Left lung (tissue), 10 donors: Measurements from ENCODE around the gene TKTL1. TPM values are rescaled to one million over a fixed set of nuclear protein-coding genes. Genes with fewer than 3 reads are reported as not detected.

Experiments used
- ATAC-seq: fragments of 200-7000 bp; cut with Tn5 transposase; one replicate; pipeline ENCODE4 v1.9.1; 2020; ENCODE audit warnings: moderate library complexity
- DNase-seq, 4 donors: peaks; one replicate each; pipeline ENCODE4 v3.0.0-alpha.2; 2013 to 2020
- H3K27ac ChIP-seq, 2 donors: fragments of 200-600 bp; sonication (generic) in 1 of 2; one replicate each; pipeline versions ENCODE4 v1.5.0 to v1.8.0; 2020 to 2021
- H3K27me3 ChIP-seq, 2 donors: fragments of 200-600 bp; sonication (generic) in 1 of 2; one replicate each; pipeline versions ENCODE4 v1.5.0 to v1.8.0; 2020 to 2021
- H3K36me3 ChIP-seq, 2 donors: fragments of 200-600 bp; sonication (generic) in 1 of 2; one replicate each; pipeline versions ENCODE4 v1.5.0 to v1.8.0; 2020 to 2021
- H3K4me1 ChIP-seq, 2 donors: fragments of 200-600 bp; one replicate each; pipeline ENCODE4 v1.8.0; 2021
- H3K4me3 ChIP-seq, 2 donors: fragments of 200-600 bp; sonication (generic) in 1 of 2; one replicate each; pipeline versions ENCODE4 v1.5.0 to v1.8.0; 2020 to 2021; ENCODE audit warnings: mild to moderate bottlenecking in 1 of 2
- H3K9me3 ChIP-seq, 2 donors: fragments of 200-600 bp; sonication (generic) in 1 of 2; one replicate each; pipeline versions ENCODE4 v1.5.0 to v1.8.0; 2020 to 2021
- intact Hi-C, 2 donors: fragments of 100-400 bp; cut with DNase I; formaldehyde crosslinking; loops; one replicate each; pipeline versions ENCODE4 v1.11.2 to v1.14.2; 2022
- polyA plus RNA-seq, 6 donors: library from polyadenylated mRNA; unstranded; fragments of 120-200 nt; gene quantifications; one replicate each; pipeline ENCODE4 v1.2.1, GENCODE V29; 2013; ENCODE audit not compliant: insufficient read length in 6 of 6
- total RNA-seq, 2 donors: library from RNA; stranded (reverse); fragmentation: NEBNext Ultra II Directional; extraction: Animal tissue kit (Norgen Biotek cat#: 25700); gene quantifications; one replicate each; pipeline ENCODE4 v1.2.1, GENCODE V29; 2021
- TF ChIP-seq, protein P1 (sequence below), 2 donors: fragments of 200-600 bp; sonication (generic) in 1 of 2; IDR thresholded peaks; one replicate each; pipeline versions ENCODE4 v1.5.0 to v1.8.0; 2021; ENCODE audit warnings: antibody characterized with exemption in 2 of 2
- donor health status: DM: no; HTN: yes; CAD: no.
- donor health status: DM: no; HTN: no; CAD: no.

TKTL1 gene
- total and polyA plus RNA-seq, 8 donors, result 0.27 to 0.52 (median 0.43) TPM; not detected in 1

DNA sequence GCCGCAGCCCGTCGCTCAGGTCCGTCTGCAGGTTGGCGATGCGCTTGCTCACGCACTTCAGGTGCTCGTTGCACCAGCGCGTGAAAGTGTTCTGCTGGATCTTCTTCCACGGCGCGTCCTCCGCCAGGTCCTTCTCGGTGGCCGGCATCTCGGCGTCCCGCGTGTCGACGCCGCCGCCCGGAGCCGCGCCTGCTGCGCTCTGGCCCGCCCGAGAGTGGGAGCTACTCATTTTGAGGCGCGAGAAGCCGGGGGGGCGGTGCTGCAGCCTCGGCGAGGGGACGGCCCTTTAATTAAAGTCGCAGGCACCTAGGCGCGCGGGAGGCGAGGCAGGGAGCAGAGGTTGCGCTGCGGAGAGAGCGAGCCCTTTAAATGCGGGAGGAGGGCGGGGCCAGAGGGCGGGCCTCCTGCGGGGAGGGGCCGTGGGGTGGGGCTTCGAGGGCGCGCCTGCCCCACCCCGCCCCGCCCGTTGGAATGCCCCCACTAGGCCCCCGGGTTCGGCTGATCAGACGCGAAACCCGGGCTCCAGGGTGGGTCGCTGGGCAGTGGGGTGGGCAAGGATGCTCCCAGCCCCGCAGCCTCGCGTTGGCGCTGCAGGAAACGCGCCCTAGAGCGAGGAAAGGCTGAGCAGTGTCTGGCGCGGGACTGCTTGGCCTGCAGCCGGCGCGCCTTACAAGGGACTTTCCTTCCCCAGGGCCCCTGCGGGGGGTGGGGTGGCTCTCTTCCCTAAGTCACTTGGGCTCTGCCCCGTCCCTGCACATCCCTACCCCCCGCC lies 75.6 kb downstream of the TKTL1 start:
- Histone ChIP-seq H3K36me3 (peaks cover 0 to 20% of the 10 kb centered on the region in 2 donors), H3K27me3 (no peaks in the 10 kb centered on the region), H3K4me3 (peak overlapping the region; percentile 58 to 72), H3K9me3 (no peaks in the 10 kb centered on the region), H3K4me1 (peaks cover 0 to 50% of the 10 kb centered on the region in 2 donors), H3K27ac (peak overlapping the region; percentile 89 to 90)
- intact Hi-C loops, result no loop called here
- DNase-seq (peak; percentile 85 to 97 (median 95)), ATAC-seq (peak; percentile 68)
- TF ChIP-seq, protein P1, sequence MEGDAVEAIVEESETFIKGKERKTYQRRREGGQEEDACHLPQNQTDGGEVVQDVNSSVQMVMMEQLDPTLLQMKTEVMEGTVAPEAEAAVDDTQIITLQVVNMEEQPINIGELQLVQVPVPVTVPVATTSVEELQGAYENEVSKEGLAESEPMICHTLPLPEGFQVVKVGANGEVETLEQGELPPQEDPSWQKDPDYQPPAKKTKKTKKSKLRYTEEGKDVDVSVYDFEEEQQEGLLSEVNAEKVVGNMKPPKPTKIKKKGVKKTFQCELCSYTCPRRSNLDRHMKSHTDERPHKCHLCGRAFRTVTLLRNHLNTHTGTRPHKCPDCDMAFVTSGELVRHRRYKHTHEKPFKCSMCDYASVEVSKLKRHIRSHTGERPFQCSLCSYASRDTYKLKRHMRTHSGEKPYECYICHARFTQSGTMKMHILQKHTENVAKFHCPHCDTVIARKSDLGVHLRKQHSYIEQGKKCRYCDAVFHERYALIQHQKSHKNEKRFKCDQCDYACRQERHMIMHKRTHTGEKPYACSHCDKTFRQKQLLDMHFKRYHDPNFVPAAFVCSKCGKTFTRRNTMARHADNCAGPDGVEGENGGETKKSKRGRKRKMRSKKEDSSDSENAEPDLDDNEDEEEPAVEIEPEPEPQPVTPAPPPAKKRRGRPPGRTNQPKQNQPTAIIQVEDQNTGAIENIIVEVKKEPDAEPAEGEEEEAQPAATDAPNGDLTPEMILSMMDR (IDR thresholded peaks at IDR 0.05), result no peak

- H3K36me3 ChIP-seq, result peaks cover 0 to 14% of the 10 kb centered on the region in 2 donors
- intact Hi-C loops, result no loop called here
- no peak for DNase-seq
- no peaks in the 10 kb centered on the region for H3K9me3 ChIP-seq
- no peaks in the 10 kb centered on the region for H3K27me3 ChIP-seq
- peak overlapping the region; percentile 41 to 72 for H3K4me3 ChIP-seq
- peak overlapping the region; percentile 72 to 89 for H3K27ac ChIP-seq
- peaks cover 0 to 46% of the 10 kb centered on the region in 2 donors for H3K4me1 ChIP-seq
- no peak for ATAC-seq
- TF ChIP-seq, protein P1 (IDR thresholded peaks at IDR 0.05), result no peak
These were observed 76.2 kb downstream of the TKTL1 start for GRCh38 chrX:154371789-154372300.

DNA sequence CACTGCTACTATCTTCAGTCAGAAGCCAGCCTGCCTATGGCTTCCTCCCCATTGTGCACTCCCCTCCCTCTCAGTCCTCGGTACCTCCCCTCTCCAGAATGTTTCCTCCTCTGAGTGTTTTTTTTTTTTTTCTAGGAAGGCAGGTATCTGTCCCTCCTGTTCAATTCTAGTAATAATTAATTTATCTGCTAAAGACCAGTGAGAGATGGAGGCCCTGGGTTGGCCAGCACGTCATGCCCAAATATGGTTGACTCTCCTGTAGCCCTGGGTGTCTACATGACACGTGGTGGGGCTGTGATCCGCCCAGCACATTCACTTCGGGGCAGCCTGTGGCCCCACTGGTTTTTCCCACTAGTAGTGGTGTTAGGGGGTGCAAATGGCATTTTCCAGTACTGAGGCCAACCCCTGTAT lies 77.0 kb downstream of the TKTL1 start:
- TF ChIP-seq, protein P1 (IDR thresholded peaks at IDR 0.05), result no peak
- Histone ChIP-seq H3K27me3 (no peaks in the 10 kb centered on the region), H3K9me3 (no peaks in the 10 kb centered on the region), H3K27ac (no peak overlapping the region), H3K4me3 (peak overlapping the region in 1 of 2 donors; percentile 72), H3K36me3 (peaks cover 0 to 6% of the 10 kb centered on the region in 2 donors), H3K4me1 (peaks cover 0 to 45% of the 10 kb centered on the region in 2 donors)
- no peak for DNase-seq
- intact Hi-C loops, result no loop called here
- ATAC-seq, result no peak

DNA sequence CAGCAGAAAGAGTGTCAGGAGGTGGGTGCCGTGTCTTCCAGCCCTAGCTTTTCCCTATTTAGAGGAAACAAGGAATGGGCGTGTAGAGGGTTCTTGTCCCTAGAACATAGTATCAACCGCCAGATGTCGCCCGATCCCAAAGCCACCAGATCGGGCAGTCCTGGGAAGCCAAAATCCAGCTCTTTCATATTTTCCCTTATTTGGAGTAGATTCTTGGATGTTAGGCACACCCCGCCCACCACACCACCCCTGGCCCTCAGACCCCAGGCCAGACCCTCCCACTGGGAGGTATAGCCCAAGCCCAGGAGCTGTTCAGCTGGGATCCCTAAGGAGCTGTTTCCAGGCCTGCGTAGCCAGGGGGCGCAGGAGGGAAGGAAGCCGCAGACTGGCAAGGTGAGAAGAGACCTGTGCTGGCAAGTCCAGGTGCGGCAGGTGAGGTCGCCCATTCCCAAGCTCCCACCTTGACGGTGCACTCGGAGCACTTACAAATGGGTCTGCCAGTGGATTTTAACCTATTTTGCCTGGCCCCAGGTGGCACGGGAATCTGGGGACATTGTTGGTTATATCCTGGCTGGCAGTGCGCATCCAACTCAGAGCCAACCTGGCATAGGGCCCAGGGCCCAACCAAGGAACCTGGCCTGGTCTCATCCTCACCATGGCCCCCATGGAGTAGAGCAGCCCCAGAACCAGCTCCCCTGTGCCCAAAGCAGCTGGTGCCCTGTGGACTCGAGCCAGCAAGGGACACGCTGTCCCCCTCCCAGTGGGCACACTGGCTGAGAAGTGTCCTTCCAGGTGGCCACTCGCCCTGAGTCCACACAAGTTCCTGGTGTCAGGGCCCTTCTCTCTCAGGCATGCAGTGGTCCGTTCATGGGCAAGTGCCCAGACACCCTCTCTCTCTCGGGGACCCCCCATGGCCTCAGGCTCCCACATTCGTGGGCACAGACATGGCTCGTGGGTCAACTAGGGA lies 78.0 kb downstream of the TKTL1 start:
- intact Hi-C loops, result no loop called here
- ATAC-seq (peak; percentile 8), DNase-seq (peak in 3 of 4 donors; percentile 63 to 77 (median 70))
- peak overlapping the region; percentile 15 to 72 for H3K4me3 ChIP-seq
- H3K4me1 ChIP-seq, result peaks cover 0 to 40% of the 10 kb centered on the region in 2 donors
- H3K27me3 ChIP-seq, result no peaks in the 10 kb centered on the region
- TF ChIP-seq, protein P1 (IDR thresholded peaks at IDR 0.05), result peak; percentile 45 to 53
- no peaks in the 10 kb centered on the region for H3K36me3 ChIP-seq
- peak overlapping the region; percentile 18 to 39 for H3K27ac ChIP-seq
- H3K9me3 ChIP-seq, result no peaks in the 10 kb centered on the region
